HL-60 (cell line): ENCODE data around the gene GLYATL3.

Experiments
- DNase-seq, 2 experiments: peaks; one replicate each; pipeline ENCODE4 v3.0.0-alpha.2; 2010 to 2020; ENCODE audit warnings: low read depth in 1 of 2, low spot score in 1 of 2
- H3K27ac ChIP-seq: fragments of 250-450 bp; sonication (Bioruptor Pico); replicated peaks from 2 replicates; pipeline ENCODE4 v1.5.1; 2020; ENCODE audit warnings: mild to moderate bottlenecking, moderate library complexity
- H3K27me3 ChIP-seq: fragments of 250-450 bp; sonication (Bioruptor Pico); 2 replicates; pipeline ENCODE4 v1.5.1; 2021; ENCODE audit warnings: mild to moderate bottlenecking, moderate library complexity; ENCODE audit not compliant: insufficient read depth, poor library complexity, severe bottlenecking
- H3K4me3 ChIP-seq: replicated peaks from 2 replicates; pipeline ENCODE4 v1.5.1; 2011; ENCODE audit warnings: mild to moderate bottlenecking, control low read depth, low read length; ENCODE audit not compliant: insufficient read depth
- CTCF ChIP-seq: IDR thresholded peaks from one replicate; pipeline ENCODE4 v1.5.1; 2011; ENCODE audit warnings: low read length, control low read depth, inconsistent platforms; ENCODE audit not compliant: insufficient read depth
- GABPA ChIP-seq: IDR thresholded peaks from 2 replicates; pipeline ENCODE4 v1.6.1; 2012; ENCODE audit warnings: low read depth
- POLR2AphosphoS5 ChIP-seq: IDR thresholded peaks from 2 replicates; pipeline ENCODE4 v1.6.1; 2012; ENCODE audit warnings: low read depth
- REST ChIP-seq: IDR thresholded peaks from 2 replicates; pipeline ENCODE4 v1.6.1; 2012; ENCODE audit warnings: low read depth; ENCODE audit not compliant: insufficient replicate concordance
- SPI1 ChIP-seq: IDR thresholded peaks from 2 replicates; pipeline ENCODE4 v1.6.1; 2012; ENCODE audit warnings: low read depth, mild to moderate bottlenecking, borderline replicate concordance

GLYATL3 gene

GRCh38 chr6:49523901-49524300, 24.2 kb downstream of the GLYATL3 start:
- no peak overlapping the region for H3K27ac ChIP-seq
- TF ChIP-seq REST (no peak), CTCF (no peak), POLR2AphosphoS5 (no peak), GABPA (no peak), SPI1 (no peak)
- no peaks in the 10 kb centered on the region for H3K27me3 ChIP-seq
- H3K4me3 ChIP-seq, result no peak overlapping the region
- no peak for DNase-seq

GRCh38 chr6:49524541-49524940, 24.8 kb downstream of the GLYATL3 start:
- TF ChIP-seq SPI1 (no peak), POLR2AphosphoS5 (no peak), GABPA (no peak), CTCF (no peak), REST (no peak)
- no peak overlapping the region for H3K27ac ChIP-seq
- H3K4me3 ChIP-seq, result no peak overlapping the region
- DNase-seq, result no peak
- H3K27me3 ChIP-seq, result no peaks in the 10 kb centered on the region

GRCh38 chr6:49526598-49526997, 26.9 kb downstream of the GLYATL3 start:
- no peak for TF ChIP-seq SPI1
- TF ChIP-seq REST, result no peak
- TF ChIP-seq POLR2AphosphoS5, result no peak
- TF ChIP-seq GABPA, result no peak
- no peak for TF ChIP-seq CTCF
- no peaks in the 10 kb centered on the region for H3K27me3 ChIP-seq

More at GRCh38 chr6:49526598-49526997, 26.9 kb downstream of the GLYATL3 start:
- Histone ChIP-seq H3K4me3 (no peak overlapping the region), H3K27ac (no peak overlapping the region)
- DNase-seq, result no peak
